Esophagus (tissue), 2 donors: ENCODE measurements around the gene ATP5MG. TPM values are rescaled to one million over a fixed set of nuclear protein-coding genes. Genes with fewer than 3 reads are reported as not detected.

Experiments used
- H3K27ac ChIP-seq, 2 donors: one replicate each; pipeline ENCODE4 v1.5.1; 2013; ENCODE audit warnings: low read depth in 2 of 2, mild to moderate bottlenecking in 2 of 2, inconsistent platforms in 1 of 2, low read length in 1 of 2, moderate library complexity in 1 of 2
- H3K27me3 ChIP-seq, 2 donors: one replicate each; pipeline ENCODE4 v1.6.1; 2013; ENCODE audit warnings: low read length in 2 of 2, control low read depth in 1 of 2, mild to moderate bottlenecking in 1 of 2; ENCODE audit not compliant: insufficient read depth in 2 of 2, control insufficient read depth in 1 of 2
- H3K36me3 ChIP-seq, 2 donors: one replicate each; pipeline ENCODE4 v1.6.1; 2013; ENCODE audit warnings: low read length in 1 of 2; ENCODE audit not compliant: control insufficient read depth in 2 of 2, insufficient read depth in 2 of 2
- H3K4me1 ChIP-seq, 2 donors: one replicate each; pipeline ENCODE4 v1.6.1; 2013; ENCODE audit warnings: low read length in 1 of 2; ENCODE audit not compliant: control insufficient read depth in 2 of 2, insufficient read depth in 2 of 2
- H3K4me3 ChIP-seq, 2 donors: one replicate each; pipeline ENCODE4 v1.5.1; 2013; ENCODE audit warnings: low read length in 2 of 2, mild to moderate bottlenecking in 2 of 2, low read depth in 1 of 2, moderate library complexity in 1 of 2
- H3K9me3 ChIP-seq, 2 donors: one replicate each; pipeline ENCODE4 v1.6.1; 2013; ENCODE audit warnings: mild to moderate bottlenecking in 2 of 2, low read depth in 1 of 2, low read length in 1 of 2, moderate library complexity in 1 of 2; ENCODE audit not compliant: control insufficient read depth in 2 of 2, insufficient read depth in 1 of 2
- WGBS, 2 donors: extraction: QIAGEN DNeasy Blood & Tissue Kit; methylation state at CpG; one replicate each; pipeline ENCODE4 v1.1.7; 2013; 5-methylcytosine and 5-hydroxymethylcytosine counted together
- polyA plus RNA-seq, 2 donors: library from polyadenylated mRNA; stranded (reverse); fragments of 200-250 nt; gene quantifications; one replicate each; pipeline ENCODE4 v1.2.3, GENCODE V29; 2013
- donor health status: healthy with polysubstance abuse.
- donor health status: Bipolar disorder and iron deficiency.

ATP5MG gene
- polyA plus RNA-seq, 2 donors: 152 to 237 TPM

DNA sequence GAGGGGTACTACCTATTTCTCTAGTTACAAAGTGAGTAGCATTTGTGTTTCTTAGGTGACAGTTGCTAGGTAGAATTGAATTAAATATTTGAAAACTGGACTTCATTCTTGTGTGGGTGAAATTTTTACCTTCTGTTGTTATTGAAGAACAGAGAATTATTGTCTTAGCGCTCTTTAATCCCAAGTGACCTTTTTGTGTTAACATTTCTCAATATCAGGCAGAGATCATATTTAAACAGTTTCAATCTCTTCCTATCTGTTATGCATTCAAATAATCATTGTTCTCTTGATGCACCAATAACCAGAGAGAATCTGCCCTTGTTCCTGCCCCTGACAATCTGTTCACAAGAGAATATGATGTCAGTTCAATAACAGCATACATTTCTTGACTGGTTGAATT lies 49.0 kb downstream of the ATP5MG start:
- Histone ChIP-seq H3K27ac (no peak overlapping the region), H3K4me3 (no peak overlapping the region), H3K4me1 (no peaks in the 10 kb centered on the region), H3K36me3 (peaks cover 0 to 3% of the 10 kb centered on the region in 2 donors), H3K27me3 (no peaks in the 10 kb centered on the region), H3K9me3 (no peaks in the 10 kb centered on the region)
- 85 to 96% methylated on average over 1 of the region's 1 CpG for WGBS, 2 donors

Other genes with a start within 250 kb of the ATP5MG start
- 1 to 10 TPM in 1 of 2 donors, under 1 TPM in 1; 0.75 to 1.1 TPM for gene SCN4B, start 248.8 kb upstream of the ATP5MG start, polyA plus RNA-seq
- gene SCN2B, start 225.0 kb upstream of the ATP5MG start, polyA plus RNA-seq: under 1 TPM; 0.06 to 0.19 TPM
- gene JAML, start 176.6 kb upstream of the ATP5MG start, polyA plus RNA-seq: 1 to 10 TPM; 6.1 to 7.0 TPM
- 10 to 100 TPM; 18.8 to 34.1 TPM for gene MPZL3, start 149.2 kb upstream of the ATP5MG start, polyA plus RNA-seq
- 100 to 1,000 TPM; 150 to 185 TPM for gene MPZL2, start 137.3 kb upstream of the ATP5MG start, polyA plus RNA-seq
- 1 to 10 TPM; 4.6 to 5.1 TPM for gene CD3E, start 96.9 kb upstream of the ATP5MG start, polyA plus RNA-seq
- gene CD3D, start 58.9 kb upstream of the ATP5MG start, polyA plus RNA-seq: 1 to 10 TPM; 2.2 to 5.3 TPM
- gene CD3G, start 57.3 kb upstream of the ATP5MG start, polyA plus RNA-seq: under 1 TPM; 0.24 to 0.45 TPM
- 10 to 100 TPM in 1 of 2 donors, 1 to 10 TPM in 1; 9.5 to 12.0 TPM for gene UBE4A, start 42.0 kb upstream of the ATP5MG start, polyA plus RNA-seq
- gene KMT2A, start 34.9 kb downstream of the ATP5MG start, polyA plus RNA-seq: 1 to 10 TPM; 6.4 to 8.5 TPM
- under 1 TPM; 0.14 to 0.18 TPM for gene TTC36, start 125.9 kb downstream of the ATP5MG start, polyA plus RNA-seq
- gene TMEM25, start 129.6 kb downstream of the ATP5MG start, polyA plus RNA-seq: 1 to 10 TPM; 5.3 to 6.0 TPM
- gene IFT46, start 164.3 kb downstream of the ATP5MG start, polyA plus RNA-seq: 10 to 100 TPM in 1 of 2 donors, 1 to 10 TPM in 1; 8.6 to 10.9 TPM
- 10 to 100 TPM; 44.7 to 58.0 TPM for gene ARCN1, start 170.8 kb downstream of the ATP5MG start, polyA plus RNA-seq
- 10 to 100 TPM; 12.9 to 25.7 TPM for gene PHLDB1, start 206.0 kb downstream of the ATP5MG start, polyA plus RNA-seq